ENCODE data around the gene PTCD1.

GRCh38 chr7:99409806-99410205, 28.8 kb downstream of the PTCD1 start:
- TF ChIP-seq CTCF (IDR thresholded peaks at IDR 0.05) (no peak), POLR2A (IDR thresholded peaks at IDR 0.05) (no peak)

Data from lower leg skin (tissue), 3 donors.